Measurements from ENCODE around the gene DLL1.

The DLL1 gene

DNA sequence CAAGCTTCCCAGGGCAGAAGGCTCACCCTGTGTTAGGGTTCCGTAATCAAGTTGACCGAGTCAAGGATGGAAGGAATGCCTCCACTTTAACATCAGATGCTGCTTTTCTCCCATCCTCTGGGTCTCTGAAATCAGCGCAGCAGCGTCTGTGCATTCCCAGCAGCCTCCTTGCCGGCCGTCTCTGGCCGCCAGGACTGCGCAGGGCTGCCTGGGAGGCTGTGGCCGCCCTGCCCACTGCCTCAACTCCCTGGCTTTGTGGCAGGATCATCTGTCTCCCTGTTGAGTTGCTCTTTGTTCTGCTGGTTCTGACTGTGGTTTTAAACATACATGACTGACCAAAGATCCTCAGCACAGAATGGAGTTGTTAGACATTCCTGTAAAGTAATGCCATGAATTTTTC lies 56.5 kb downstream of the DLL1 start:
- Histone ChIP-seq H3K4me1 (ENCODE audit: insufficient read depth, low read length) (peaks cover 5% of the 10 kb centered on the region), H3K9ac (ENCODE audit: low read depth, low read length) (no peak overlapping the region), H3K36me3 (ENCODE audit: insufficient read depth, low read length) (no peaks in the 10 kb centered on the region), H3K9me3 (ENCODE audit: control insufficient read depth, insufficient read depth, low read length) (no peaks in the 10 kb centered on the region)

GRCh38 chr6:170233286-170234205 lies 57.3 kb downstream of the DLL1 start:
- Histone ChIP-seq H3K9me3 (ENCODE audit: control insufficient read depth, insufficient read depth, low read length) (no peaks in the 10 kb centered on the region), H3K9ac (ENCODE audit: low read depth, low read length) (no peak overlapping the region), H3K36me3 (ENCODE audit: insufficient read depth, low read length) (no peaks in the 10 kb centered on the region), H3K4me1 (ENCODE audit: insufficient read depth, low read length) (peaks cover 5% of the 10 kb centered on the region)
